Keratinocyte (primary cell): Measurements from ENCODE around the gene NAA25. TPM values are rescaled to one million over a fixed set of nuclear protein-coding genes. Genes with fewer than 3 reads are reported as not detected.
"Not testable (repeated sequence)": the region's sequence is repeated elsewhere in the genome, so short reads cannot be mapped to it uniquely, and the experiment has no call there.

Source experiments
- DNase-seq: peaks from one replicate; pipeline ENCODE4 v3.0.0-alpha.2; 2011; ENCODE audit warnings: low read depth, missing footprints, low spot score
- FAIRE-seq: peaks from 2 replicates; lab custom pipeline; 2011; peaks lifted over from hg19 to GRCh38; lab: Jason Lieb, UNC
- H2AFZ ChIP-seq: 2 replicates; pipeline ENCODE4 v1.6.0; 2012; ENCODE audit warnings: low read length, control low read depth, inconsistent platforms; ENCODE audit not compliant: control insufficient read depth
- H3K27ac ChIP-seq: 2 replicates; pipeline ENCODE4 v1.5.1; 2011; ENCODE audit warnings: low read length; ENCODE audit not compliant: control insufficient read depth, insufficient read depth
- H3K27me3 ChIP-seq: 3 replicates; pipeline ENCODE4 v1.6.0; 2011; ENCODE audit warnings: low read length; ENCODE audit not compliant: control insufficient read depth, insufficient read depth; ENCODE audit errors: extremely low read depth
- H3K36me3 ChIP-seq, 2 experiments: 2 replicates in 1 of 2; 3 replicates in 1 of 2; pipeline ENCODE4 v1.5.1; 2011; ENCODE audit warnings: low read length in 2 of 2, mild to moderate bottlenecking in 1 of 2; ENCODE audit not compliant: control insufficient read depth in 2 of 2, insufficient read depth in 2 of 2; ENCODE audit errors: extremely low read depth in 1 of 2
- H3K4me1 ChIP-seq: 3 replicates; pipeline ENCODE4 v1.5.1; 2011; ENCODE audit warnings: low read length; ENCODE audit not compliant: control insufficient read depth, insufficient read depth; ENCODE audit errors: extremely low read depth
- H3K4me2 ChIP-seq: 3 replicates; pipeline ENCODE4 v1.6.0; 2011; ENCODE audit warnings: low read depth, low read length; ENCODE audit not compliant: control insufficient read depth, insufficient read depth; ENCODE audit errors: extremely low read depth
- H3K4me3 ChIP-seq, 3 experiments: fragments of 200-600 bp in 1 of 3; sonication (generic) in 1 of 3; 2 replicates in 2 of 3; 3 replicates in 1 of 3; pipeline ENCODE4 v1.5.1; 2011 to 2016; ENCODE audit warnings: low read length in 3 of 3, mild to moderate bottlenecking in 3 of 3, control low read depth in 2 of 3, inconsistent platforms in 1 of 3, low read depth in 1 of 3, mixed read lengths in 1 of 3, mixed run types in 1 of 3, moderate library complexity in 1 of 3; ENCODE audit not compliant: control insufficient read depth in 2 of 3, insufficient read depth in 2 of 3; ENCODE audit errors: extremely low read depth in 1 of 3
- H3K79me2 ChIP-seq: 2 replicates; pipeline ENCODE4 v1.6.0; 2012; ENCODE audit warnings: low read length; ENCODE audit not compliant: control insufficient read depth, insufficient read depth
- H3K9ac ChIP-seq: 3 replicates; pipeline ENCODE4 v1.6.0; 2011; ENCODE audit warnings: low read length; ENCODE audit not compliant: control insufficient read depth, insufficient read depth; ENCODE audit errors: extremely low read depth
- H3K9me1 ChIP-seq: 3 replicates; pipeline ENCODE4 v1.6.0; 2011; ENCODE audit warnings: low read length; ENCODE audit not compliant: control insufficient read depth, insufficient read depth; ENCODE audit errors: extremely low read depth
- H3K9me3 ChIP-seq: 2 replicates; pipeline ENCODE4 v1.5.1; 2012; ENCODE audit warnings: low read depth, low read length; ENCODE audit not compliant: control insufficient read depth
- H4K20me1 ChIP-seq: 3 replicates; pipeline ENCODE4 v1.6.0; 2011; ENCODE audit warnings: low read length; ENCODE audit not compliant: control insufficient read depth, insufficient read depth; ENCODE audit errors: extremely low read depth
- CTCF ChIP-seq, 3 experiments: IDR thresholded peaks in 1 of 3; conservative IDR thresholded peaks in 1 of 3; optimal IDR thresholded peaks in 1 of 3; 2 replicates in 2 of 3; 3 replicates in 1 of 3; pipeline versions ENCODE3 to v1.5.1; 2011; ENCODE audit warnings: low read length in 3 of 3, mild to moderate bottlenecking in 3 of 3, moderate library complexity in 2 of 3, control low read depth in 1 of 3, inconsistent platforms in 1 of 3; ENCODE audit not compliant: insufficient read depth in 2 of 3; ENCODE audit errors: extremely low read depth in 1 of 3
- EZH2 ChIP-seq: IDR thresholded peaks from one replicate; pipeline ENCODE4 v1.6.1; 2012; ENCODE audit warnings: inconsistent platforms, mild to moderate bottlenecking, low read length, moderate library complexity
- dilution Hi-C: fragments of 300-500 bp; cut with MboI; formaldehyde crosslinking; loops from one replicate; pipeline ENCODE4 v1.7.0; 2020; ENCODE audit warnings: low sequenced_read_pairs; ENCODE audit not compliant: extremely low pct_ligation_motif_present
- polyA plus RNA-seq, 5 experiments: library from polyadenylated mRNA; depleted of rRNA in 3 of 5; stranded (reverse) in 3 of 5; stranded (forward) in 1 of 5; unstranded in 1 of 5; fragments of >200 nt; gene quantifications; 1 replicate in 1 of 5; 2 replicates in 3 of 5; 3 replicates in 1 of 5; pipeline versions ENCODE4 v1.2.1 to v1.2.3, GENCODE V29; 2011 to 2012; ENCODE audit warnings: missing spikeins in 2 of 5, low read depth in 1 of 5, low replicate concordance in 1 of 5

NAA25 gene
- polyA plus RNA-seq, 1 donor (not counting 4 experiments of a cell fraction or from before 2014, with no cell fraction given) = 26.1 TPM

GRCh38 chr12:112102127-112102526 is 6.5 kb downstream of the NAA25 start:
- Histone ChIP-seq H3K9me1 (no peaks in the 10 kb centered on the region), H2AFZ (no peak overlapping the region), H3K4me1 (peaks cover 12% of the 10 kb centered on the region), H3K36me3 (peaks cover 7 to 16% of the 10 kb centered on the region in 2 experiments), H3K9ac (no peak overlapping the region), H3K27ac (no peak overlapping the region), H3K27me3 (no peaks in the 10 kb centered on the region), H3K79me2 (peaks cover 84% of the 10 kb centered on the region), H3K4me2 (no peak overlapping the region), H3K4me3 (no peak overlapping the region), H4K20me1 (peaks cover 18% of the 10 kb centered on the region), H3K9me3 (no peaks in the 10 kb centered on the region)
- no peak for TF ChIP-seq EZH2
- TF ChIP-seq CTCF (optimal IDR thresholded peaks at IDR 0.05 in 1 of 3, IDR thresholded peaks at IDR 0.05 in 1 of 3, conservative IDR thresholded peaks at IDR 0.05 in 1 of 3; ENCODE audit: extremely low read depth in 1 of 3, insufficient read depth in 2 of 3, low read length in 3 of 3) = no peak
- FAIRE-seq = no peak
- no peak for DNase-seq
- dilution Hi-C loops = no loop called here

- H3K4me2 ChIP-seq, H3K9me3 ChIP-seq, H3K4me3 ChIP-seq, H2AFZ ChIP-seq, dilution Hi-C loops, DNase-seq, FAIRE-seq, H3K9ac ChIP-seq, H3K27me3 ChIP-seq, H3K9me1 ChIP-seq, H3K27ac ChIP-seq: not testable (repeated sequence)
- Histone ChIP-seq H3K79me2 (peaks cover 78% of the 10 kb centered on the region), H4K20me1 (peaks cover 17% of the 10 kb centered on the region), H3K4me1 (peaks cover 14% of the 10 kb centered on the region), H3K36me3 (peaks cover 11 to 12% of the 10 kb centered on the region in 2 experiments)
Observed at GRCh38 chr12:112100500-112100899, 8.1 kb downstream of the NAA25 start.

GRCh38 chr12:112097641-112098040 is 10.9 kb downstream of the NAA25 start:
- Histone ChIP-seq H3K36me3 (peaks cover 6 to 12% of the 10 kb centered on the region in 2 experiments), H3K4me2 (no peak overlapping the region), H3K4me1 (peaks cover 14% of the 10 kb centered on the region), H3K27me3 (no peaks in the 10 kb centered on the region), H3K9me1 (no peaks in the 10 kb centered on the region), H4K20me1 (peaks cover 9% of the 10 kb centered on the region), H3K9me3 (no peaks in the 10 kb centered on the region), H3K9ac (no peak overlapping the region), H2AFZ (no peak overlapping the region), H3K79me2 (peaks cover 77% of the 10 kb centered on the region), H3K27ac (no peak overlapping the region), H3K4me3 (no peak overlapping the region)
- FAIRE-seq (no peak), DNase-seq (no peak)
- no peak for TF ChIP-seq CTCF (optimal IDR thresholded peaks at IDR 0.05 in 1 of 3, IDR thresholded peaks at IDR 0.05 in 1 of 3, conservative IDR thresholded peaks at IDR 0.05 in 1 of 3; ENCODE audit: extremely low read depth in 1 of 3, insufficient read depth in 2 of 3, low read length in 3 of 3)
- dilution Hi-C loops = no loop called here
